ENCODE results near the gene SHD. TPM values are rescaled to one million over a fixed set of nuclear protein-coding genes. Genes with fewer than 3 reads are reported as not detected.

Gene SHD
- total and polyA plus RNA-seq, 2 experiments from 2014 or later: 3.4 TPM; not detected in 1

DNA sequence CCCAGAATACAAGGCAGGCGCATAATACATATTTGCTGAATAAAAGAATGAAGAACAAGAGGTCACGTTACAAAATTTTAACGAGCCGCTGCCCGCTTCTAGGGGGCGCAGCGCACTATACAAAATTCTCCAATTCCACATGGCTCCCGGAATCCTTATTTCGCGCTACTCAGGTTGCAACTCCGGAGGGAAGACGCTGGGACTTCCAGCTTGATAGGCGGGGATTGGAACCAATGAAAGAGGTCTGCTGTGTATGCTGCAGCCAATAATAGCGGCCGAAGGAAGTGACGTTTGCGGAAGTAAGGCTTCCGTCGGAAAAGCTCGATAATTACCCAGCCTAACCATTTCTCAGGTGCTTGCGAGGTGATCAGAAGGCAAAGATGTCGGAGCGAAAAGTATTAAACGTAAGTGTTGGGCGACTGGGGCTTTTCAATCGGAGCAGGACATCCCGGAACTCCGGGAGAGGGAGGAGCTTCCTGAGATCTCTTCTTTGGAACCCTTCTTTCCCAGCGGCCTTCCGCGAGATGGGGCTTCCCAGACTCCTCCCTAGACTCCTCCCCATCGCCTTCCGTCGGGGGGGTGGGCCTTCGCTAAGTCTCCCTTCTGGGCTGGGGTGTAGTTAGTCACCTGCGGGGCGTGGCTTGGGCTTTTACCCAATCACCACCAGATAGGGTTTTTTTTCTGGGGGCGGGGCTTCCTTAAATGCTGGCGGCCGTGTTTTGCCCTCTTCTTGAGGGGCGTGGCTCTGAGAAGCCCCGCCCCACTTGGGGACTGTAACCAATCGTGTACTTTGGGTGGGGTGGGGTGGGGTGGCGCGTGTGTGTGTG, 32.1 kb upstream of the SHD start, which contains the start of gene YJU2:
Gene YJU2 (plus strand): TSS at position 314 of the 827 bp plus-strand sequence. CDS start 67 bp downstream, at position 381.
- H3K4me2 ChIP-seq: peak within 1 kb of the TSS; percentile 76
- H3K36me3 ChIP-seq (replicated peaks; ENCODE audit: insufficient read depth, low read depth): no peaks in the 10 kb centered on the region
- TF ChIP-seq EZH2 (IDR thresholded peaks at IDR 0.05; ENCODE audit: borderline replicate concordance) (no peak), EZH2phosphoT487 (IDR thresholded peaks at IDR 0.05; ENCODE audit: low read depth, severe bottlenecking, unreplicated experiment) (no peak)
- TF ChIP-seq, protein P1, sequence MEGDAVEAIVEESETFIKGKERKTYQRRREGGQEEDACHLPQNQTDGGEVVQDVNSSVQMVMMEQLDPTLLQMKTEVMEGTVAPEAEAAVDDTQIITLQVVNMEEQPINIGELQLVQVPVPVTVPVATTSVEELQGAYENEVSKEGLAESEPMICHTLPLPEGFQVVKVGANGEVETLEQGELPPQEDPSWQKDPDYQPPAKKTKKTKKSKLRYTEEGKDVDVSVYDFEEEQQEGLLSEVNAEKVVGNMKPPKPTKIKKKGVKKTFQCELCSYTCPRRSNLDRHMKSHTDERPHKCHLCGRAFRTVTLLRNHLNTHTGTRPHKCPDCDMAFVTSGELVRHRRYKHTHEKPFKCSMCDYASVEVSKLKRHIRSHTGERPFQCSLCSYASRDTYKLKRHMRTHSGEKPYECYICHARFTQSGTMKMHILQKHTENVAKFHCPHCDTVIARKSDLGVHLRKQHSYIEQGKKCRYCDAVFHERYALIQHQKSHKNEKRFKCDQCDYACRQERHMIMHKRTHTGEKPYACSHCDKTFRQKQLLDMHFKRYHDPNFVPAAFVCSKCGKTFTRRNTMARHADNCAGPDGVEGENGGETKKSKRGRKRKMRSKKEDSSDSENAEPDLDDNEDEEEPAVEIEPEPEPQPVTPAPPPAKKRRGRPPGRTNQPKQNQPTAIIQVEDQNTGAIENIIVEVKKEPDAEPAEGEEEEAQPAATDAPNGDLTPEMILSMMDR (IDR thresholded peaks at IDR 0.05; ENCODE audit: poor library complexity): peak; percentile 57
- peaks cover 8% of the 10 kb centered on the region for H3K79me2 ChIP-seq
- no peaks in the 10 kb centered on the region for H3K9me3 ChIP-seq (ENCODE audit: low read depth)
- DNase-seq (ENCODE audit: low spot score): peak; percentile 100
- H4K20me1 ChIP-seq (ENCODE audit: insufficient read depth, poor library complexity, severe bottlenecking): no peaks in the 10 kb centered on the region
- no peaks in the 10 kb centered on the region for H3K9me2 ChIP-seq (replicated peaks; ENCODE audit: insufficient read depth)
- H3K27me3 ChIP-seq: no peaks in the 10 kb centered on the region
- H3K27ac ChIP-seq: peak within 1 kb of the TSS; percentile 97
- peak within 1 kb of the TSS; percentile 83 for H2AFZ ChIP-seq
- peak within 1 kb of the TSS; percentile 41 for H3K4me3 ChIP-seq
- WGBS (ENCODE audit: low lambda C conversion rate, missing lambda C conversion rate): 2% methylated on average over 39 of the region's 45 CpGs
- H3K4me1 ChIP-seq (ENCODE audit: insufficient read depth): peaks cover 4% of the 10 kb centered on the region

DNA sequence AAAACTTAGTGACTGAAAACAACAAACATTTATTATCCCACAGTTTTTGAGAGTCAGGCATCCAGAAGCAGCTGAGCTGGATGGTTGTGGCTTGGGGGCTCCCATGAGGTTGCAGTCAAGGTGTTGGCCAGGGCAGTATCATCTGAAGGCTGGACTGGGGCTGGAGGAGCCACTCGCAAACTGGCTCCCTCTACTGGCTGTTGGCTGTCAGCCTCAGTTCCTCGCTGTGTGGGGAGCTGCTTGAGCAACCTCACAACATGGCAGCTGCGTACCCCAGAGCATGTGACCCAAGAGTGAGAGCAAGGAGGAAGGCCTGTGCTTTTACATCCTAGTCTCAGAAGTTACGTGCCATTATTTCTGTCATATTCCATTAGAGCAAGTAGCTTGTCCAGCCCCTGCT, 22.5 kb upstream of the SHD start:
- WGBS (ENCODE audit: low lambda C conversion rate, missing lambda C conversion rate): 100% methylated on average over 4 of the region's 4 CpGs
- no peaks in the 10 kb centered on the region for H3K36me3 ChIP-seq (replicated peaks; ENCODE audit: insufficient read depth, low read depth)
- no peaks in the 10 kb centered on the region for H3K4me1 ChIP-seq (ENCODE audit: insufficient read depth)

DNA sequence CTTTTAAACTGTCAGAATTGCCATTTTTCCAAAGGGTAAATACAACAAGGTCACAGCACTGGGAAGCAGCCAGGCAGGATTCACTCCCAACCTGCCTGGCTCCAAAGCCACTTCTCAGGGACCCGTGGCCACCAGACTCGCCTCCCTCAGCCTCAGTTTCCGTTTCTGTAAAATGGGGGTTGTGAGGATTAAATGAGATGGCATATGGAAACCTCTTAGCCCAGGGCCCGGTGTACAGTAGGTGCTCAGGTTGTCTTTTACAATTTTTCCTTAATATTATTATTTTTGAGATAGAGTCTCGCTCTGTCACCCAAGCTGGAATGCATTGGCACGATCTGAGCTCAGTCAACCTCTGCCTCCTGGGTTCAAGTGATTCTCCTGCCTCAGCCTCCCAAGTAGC, 22.0 kb upstream of the SHD start:
- no peaks in the 10 kb centered on the region for H3K27me3 ChIP-seq
- no peak for DNase-seq (ENCODE audit: low spot score)
- H2AFZ ChIP-seq: no peak overlapping the region
- no peak overlapping the region for H3K4me3 ChIP-seq
- 89% methylated on average over 6 of the region's 6 CpGs for WGBS (ENCODE audit: low lambda C conversion rate, missing lambda C conversion rate)
- H3K79me2 ChIP-seq: no peaks in the 10 kb centered on the region
- no peaks in the 10 kb centered on the region for H3K4me1 ChIP-seq (ENCODE audit: insufficient read depth)
- no peak overlapping the region for H3K27ac ChIP-seq
- TF ChIP-seq, protein P1 (IDR thresholded peaks at IDR 0.05; ENCODE audit: poor library complexity): no peak
- TF ChIP-seq EZH2phosphoT487 (IDR thresholded peaks at IDR 0.05; ENCODE audit: low read depth, severe bottlenecking, unreplicated experiment): no peak
- TF ChIP-seq EZH2 (IDR thresholded peaks at IDR 0.05; ENCODE audit: borderline replicate concordance): no peak
- H3K4me2 ChIP-seq: no peak overlapping the region
- H3K9me2 ChIP-seq (replicated peaks; ENCODE audit: insufficient read depth): no peaks in the 10 kb centered on the region
- no peaks in the 10 kb centered on the region for H3K36me3 ChIP-seq (replicated peaks; ENCODE audit: insufficient read depth, low read depth)
- no peaks in the 10 kb centered on the region for H4K20me1 ChIP-seq (ENCODE audit: insufficient read depth, poor library complexity, severe bottlenecking)
- H3K9me3 ChIP-seq (ENCODE audit: low read depth): no peaks in the 10 kb centered on the region

More for the DNA sequence above, 22.5 kb upstream of the SHD start:
- Histone ChIP-seq H3K4me3 (no peak overlapping the region), H3K27me3 (no peaks in the 10 kb centered on the region), H3K27ac (no peak overlapping the region), H3K9me2 (replicated peaks; ENCODE audit: insufficient read depth) (no peaks in the 10 kb centered on the region), H4K20me1 (ENCODE audit: insufficient read depth, poor library complexity, severe bottlenecking) (no peaks in the 10 kb centered on the region), H2AFZ (no peak overlapping the region), H3K9me3 (ENCODE audit: low read depth) (no peaks in the 10 kb centered on the region), H3K4me2 (no peak overlapping the region), H3K79me2 (no peaks in the 10 kb centered on the region)
- DNase-seq (ENCODE audit: low spot score): no peak
- TF ChIP-seq, protein P1 (IDR thresholded peaks at IDR 0.05; ENCODE audit: poor library complexity): no peak
- no peak for TF ChIP-seq EZH2 (IDR thresholded peaks at IDR 0.05; ENCODE audit: borderline replicate concordance)
- TF ChIP-seq EZH2phosphoT487 (IDR thresholded peaks at IDR 0.05; ENCODE audit: low read depth, severe bottlenecking, unreplicated experiment): no peak

Data from hepatocyte (in vitro differentiated cells).